Ascending aorta (tissue), 2 donors: Measurements from ENCODE around the gene CYP46A1. TPM values are rescaled to one million over a fixed set of nuclear protein-coding genes. Genes with fewer than 3 reads are reported as not detected.

Experiments used
- DNase-seq, 2 donors: peaks; one replicate each; pipeline ENCODE4 v3.0.0-alpha.2; 2019; ENCODE audit warnings: low spot score in 2 of 2
- H3K27ac ChIP-seq, 2 donors: fragments of 200-600 bp; sonication (generic); one replicate each; pipeline ENCODE4 v1.5.1; 2016 to 2017; ENCODE audit warnings: mild to moderate bottlenecking in 1 of 2
- H3K27me3 ChIP-seq: fragments of 200-600 bp; sonication (generic); one replicate; pipeline ENCODE4 v1.5.1; 2017
- H3K36me3 ChIP-seq, 2 donors: fragments of 200-600 bp; sonication (generic); one replicate each; pipeline ENCODE4 v1.5.1; 2016
- H3K4me1 ChIP-seq, 2 donors: fragments of 200-600 bp; sonication (generic); one replicate each; pipeline ENCODE4 v1.5.1; 2016 to 2017; ENCODE audit warnings: mild to moderate bottlenecking in 1 of 2
- H3K4me3 ChIP-seq, 2 donors: fragments of 200-600 bp; sonication (generic); one replicate each; pipeline ENCODE4 v1.5.1; 2016 to 2017; ENCODE audit warnings: mild to moderate bottlenecking in 1 of 2
- H3K9me3 ChIP-seq, 2 donors: fragments of 200-600 bp; sonication (generic); one replicate each; pipeline ENCODE4 v1.5.1; 2016
- CTCF ChIP-seq, 3 experiments: fragments of 200-600 bp in 2 of 3; fragments of 450-650 bp in 1 of 3; sonication (generic) in 2 of 3; IDR thresholded peaks; one replicate each; pipeline ENCODE4 v1.5.1; 2016 to 2019; ENCODE audit warnings: antibody characterized with exemption in 3 of 3, mild to moderate bottlenecking in 1 of 3, moderate library complexity in 1 of 3
- intact Hi-C: fragments of 100-400 bp; cut with DNase I; formaldehyde crosslinking; loops from one replicate; pipeline ENCODE4 v1.15.1; 2023
- total RNA-seq: library from RNA; depleted of rRNA; stranded (reverse); fragments of >200 nt; gene quantifications from one replicate; pipeline ENCODE4 v1.1.0, GENCODE V29; 2016

The CYP46A1 gene
- total RNA-seq, 1 donor from 2014 or later, result not detected

GRCh38 chr14:99688629-99689028 is 4.5 kb downstream of the CYP46A1 start:
- H3K36me3 ChIP-seq, result no peaks in the 10 kb centered on the region
- TF ChIP-seq CTCF (IDR thresholded peaks at IDR 0.05), result no peak
- intact Hi-C loops, result loop anchor here (10.0 kb wide), 1 partner anchor 856 kb away; no protein-coding TSS in a partner anchor

GRCh38 chr14:99689266-99690236 is 5.5 kb downstream of the CYP46A1 start:
- H3K27me3 ChIP-seq, result no peaks in the 10 kb centered on the region
- TF ChIP-seq CTCF (IDR thresholded peaks at IDR 0.05), result no peak
- no peaks in the 10 kb centered on the region for H3K4me1 ChIP-seq
- DNase-seq, result no peak
- no peak overlapping the region for H3K27ac ChIP-seq
- intact Hi-C loops, result loop anchor here (10.0 kb wide), 1 partner anchor 855 kb away; no protein-coding TSS in a partner anchor
- H3K36me3 ChIP-seq, result no peaks in the 10 kb centered on the region
- no peaks in the 10 kb centered on the region for H3K9me3 ChIP-seq
- H3K4me3 ChIP-seq, result no peak overlapping the region

More at GRCh38 chr14:99688629-99689028, 4.5 kb downstream of the CYP46A1 start:
- Histone ChIP-seq H3K9me3 (no peaks in the 10 kb centered on the region), H3K27me3 (no peaks in the 10 kb centered on the region), H3K4me3 (no peak overlapping the region), H3K4me1 (no peaks in the 10 kb centered on the region), H3K27ac (no peak overlapping the region)
- no peak for DNase-seq

GRCh38 chr14:99690636-99691035 is 6.5 kb downstream of the CYP46A1 start:
- Histone ChIP-seq H3K27me3 (no peaks in the 10 kb centered on the region), H3K36me3 (no peaks in the 10 kb centered on the region), H3K4me3 (no peak overlapping the region), H3K27ac (no peak overlapping the region), H3K9me3 (no peaks in the 10 kb centered on the region), H3K4me1 (no peaks in the 10 kb centered on the region)
- intact Hi-C loops, result no loop called here
- no peak for TF ChIP-seq CTCF (IDR thresholded peaks at IDR 0.05)
- DNase-seq, result no peak

- no peaks in the 10 kb centered on the region for H3K4me1 ChIP-seq
- no peak for TF ChIP-seq CTCF (IDR thresholded peaks at IDR 0.05)
- intact Hi-C loops, result no loop called here
- H3K27me3 ChIP-seq, result no peaks in the 10 kb centered on the region
- no peak for DNase-seq
- H3K4me3 ChIP-seq, result no peak overlapping the region
- no peaks in the 10 kb centered on the region for H3K9me3 ChIP-seq
- H3K36me3 ChIP-seq, result no peaks in the 10 kb centered on the region
- H3K27ac ChIP-seq, result no peak overlapping the region
These were observed 7.2 kb downstream of the CYP46A1 start for GRCh38 chr14:99691111-99691885.

- Histone ChIP-seq H3K4me3 (no peak overlapping the region), H3K36me3 (no peaks in the 10 kb centered on the region), H3K9me3 (no peaks in the 10 kb centered on the region), H3K27ac (no peak overlapping the region), H3K4me1 (no peaks in the 10 kb centered on the region), H3K27me3 (no peaks in the 10 kb centered on the region)
- intact Hi-C loops, result no loop called here
- no peak for TF ChIP-seq CTCF (IDR thresholded peaks at IDR 0.05)
- DNase-seq, result no peak
These were observed 9.8 kb downstream of the CYP46A1 start for GRCh38 chr14:99693918-99694317.
